Natural killer cell (primary cell): Measurements from ENCODE around the gene HNRNPC. TPM values are rescaled to one million over a fixed set of nuclear protein-coding genes. Genes with fewer than 3 reads are reported as not detected.
"Not testable (repeated sequence)": the region's sequence is repeated elsewhere in the genome, so short reads cannot be mapped to it uniquely, and the experiment has no call there.

Experiments
- ATAC-seq, 3 donors: fragments of 150-1000 bp in 2 of 3; fragments of 200-7000 bp in 1 of 3; cut with Tn5 transposase; 1 replicate in 1 of 3; 2 replicates in 2 of 3; pipeline ENCODE4 v1.10.0; 2021; ENCODE audit warnings: mild to moderate bottlenecking in 2 of 3, moderate library complexity in 2 of 3
- DNase-seq, 2 donors: peaks; one replicate each; pipeline versions ENCODE4 v3.0.0 to v3.0.0-alpha.2; 2013 to 2021; ENCODE audit warnings: mixed read lengths in 1 of 2
- H3K27ac ChIP-seq: one replicate; pipeline ENCODE4 v1.5.1; 2013; ENCODE audit warnings: mild to moderate bottlenecking, low read length
- H3K27me3 ChIP-seq: one replicate; pipeline ENCODE4 v1.6.1; 2013; ENCODE audit warnings: low read length; ENCODE audit not compliant: control insufficient read depth, insufficient read depth
- H3K36me3 ChIP-seq: one replicate; pipeline ENCODE4 v1.6.1; 2013; ENCODE audit warnings: low read length; ENCODE audit not compliant: control insufficient read depth, insufficient read depth
- H3K4me1 ChIP-seq: one replicate; pipeline ENCODE4 v1.6.1; 2013; ENCODE audit warnings: low read length; ENCODE audit not compliant: control insufficient read depth, insufficient read depth
- H3K4me3 ChIP-seq: one replicate; pipeline ENCODE4 v1.5.1; 2013; ENCODE audit warnings: low read length
- H3K9me3 ChIP-seq: one replicate; pipeline ENCODE4 v1.6.1; 2013; ENCODE audit warnings: low read length; ENCODE audit not compliant: control insufficient read depth, insufficient read depth
- H3K27ac Mint-ChIP-seq, 2 donors: one replicate each; pipeline ENCODE4 v1.8.0; 2022; ENCODE audit warnings: mild to moderate bottlenecking in 2 of 2, mixed read lengths in 2 of 2, moderate library complexity in 1 of 2
- H3K27me3 Mint-ChIP-seq, 2 donors: one replicate each; pipeline ENCODE4 v1.8.0; 2022; ENCODE audit warnings: low read depth in 2 of 2, mixed read lengths in 2 of 2
- H3K36me3 Mint-ChIP-seq: one replicate; pipeline ENCODE4 v1.8.0; 2022; ENCODE audit warnings: mixed read lengths
- H3K4me1 Mint-ChIP-seq, 2 donors: one replicate each; pipeline ENCODE4 v1.8.0; 2022; ENCODE audit warnings: mixed read lengths in 2 of 2
- H3K4me3 Mint-ChIP-seq: one replicate; pipeline ENCODE4 v1.8.0; 2022; ENCODE audit warnings: mild to moderate bottlenecking, moderate library complexity, mixed read lengths
- H3K9me3 Mint-ChIP-seq, 2 donors: one replicate each; pipeline ENCODE4 v1.8.0; 2022; ENCODE audit warnings: mixed read lengths in 2 of 2
- CTCF ChIP-seq: fragments of 200-600 bp; IDR thresholded peaks from one replicate; pipeline ENCODE4 v1.8.0; 2022; ENCODE audit warnings: antibody characterized with exemption
- WGBS: methylation state at CpG from one replicate; pipeline ENCODE4 v1.1.7; 2013; ENCODE audit warnings: missing lambda C conversion rate; ENCODE audit not compliant: insufficient coverage; 5-methylcytosine and 5-hydroxymethylcytosine counted together
- intact Hi-C: fragments of 100-400 bp; cut with micrococcal nuclease; formaldehyde crosslinking; loops from one replicate; pipeline ENCODE4 v1.14.2; 2022
- total RNA-seq, 4 donors: library from RNA; stranded (reverse); fragments of 120-200 nt in 1 of 4; gene quantifications; one replicate each; pipeline versions ENCODE4 v1.2.3 to v1.2.4, GENCODE V29; 2013 to 2022

HNRNPC gene
- total RNA-seq, 3 donors from 2014 or later (not counting 1 experiment from before 2014, with no cell fraction given): 501 to 547 (median 515) TPM

DNA sequence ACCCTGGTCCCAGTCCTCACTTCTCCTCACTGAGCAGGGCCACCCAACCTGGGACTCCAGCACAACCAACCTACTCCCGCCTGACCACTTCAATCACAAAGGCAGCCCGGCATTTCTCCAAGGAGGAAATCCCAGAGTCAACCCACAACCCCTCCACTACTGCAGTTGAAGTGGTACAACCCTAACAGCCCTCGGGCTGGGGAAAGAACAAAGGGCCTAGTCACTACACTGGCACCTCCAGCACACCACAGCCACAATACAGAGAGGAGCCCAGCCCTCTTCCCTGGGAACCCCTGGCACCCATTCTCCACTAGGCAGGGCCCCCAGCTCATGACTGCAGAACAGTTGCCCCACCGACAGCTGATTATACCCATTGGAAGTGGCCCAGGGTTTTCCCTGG lies 99.7 kb downstream of the HNRNPC start:
- H3K36me3 Mint-ChIP-seq: no peaks in the 10 kb centered on the region
- DNase-seq (no peak), ATAC-seq (no peak)
- intact Hi-C loops: no loop called here
- peaks cover 0 to 2% of the 10 kb centered on the region in 2 donors for H3K9me3 Mint-ChIP-seq
- Histone ChIP-seq H3K27me3 (no peaks in the 10 kb centered on the region), H3K9me3 (no peaks in the 10 kb centered on the region), H3K4me1 (no peaks in the 10 kb centered on the region), H3K4me3 (no peak overlapping the region), H3K36me3 (no peaks in the 10 kb centered on the region), H3K27ac (no peak overlapping the region)
- peaks cover 38 to 54% of the 10 kb centered on the region in 2 donors for H3K27me3 Mint-ChIP-seq
- H3K27ac Mint-ChIP-seq: no peak overlapping the region
- H3K4me1 Mint-ChIP-seq: no peaks in the 10 kb centered on the region
- WGBS: 81% methylated on average over 4 of the region's 4 CpGs
- TF ChIP-seq CTCF: no peak
- no peak overlapping the region for H3K4me3 Mint-ChIP-seq

GRCh38 chr14:21168055-21168454 lies 101.2 kb downstream of the HNRNPC start:
- no peak for TF ChIP-seq CTCF
- Histone ChIP-seq H3K4me3 (no peak overlapping the region), H3K4me1 (no peaks in the 10 kb centered on the region), H3K27me3 (no peaks in the 10 kb centered on the region), H3K27ac (no peak overlapping the region), H3K9me3 (no peaks in the 10 kb centered on the region), H3K36me3 (no peaks in the 10 kb centered on the region)
- Mint-ChIP-seq H3K36me3 (no peaks in the 10 kb centered on the region), H3K27me3 (peaks cover 40 to 52% of the 10 kb centered on the region in 2 donors), H3K9me3 (peaks cover 0 to under 1% of the 10 kb centered on the region in 2 donors), H3K4me3 (no peak overlapping the region), H3K4me1 (no peaks in the 10 kb centered on the region), H3K27ac (no peak overlapping the region)
- 90% methylated on average over 8 of the region's 8 CpGs for WGBS
- intact Hi-C loops: no loop called here
- DNase-seq (no peak), ATAC-seq (no peak)

- H3K4me1 Mint-ChIP-seq, ATAC-seq, H3K27me3 ChIP-seq, H3K9me3 ChIP-seq, H3K4me3 Mint-ChIP-seq, H3K36me3 ChIP-seq, DNase-seq, H3K4me3 ChIP-seq, H3K4me1 ChIP-seq, H3K9me3 Mint-ChIP-seq, H3K27ac ChIP-seq, H3K27ac Mint-ChIP-seq, H3K36me3 Mint-ChIP-seq, intact Hi-C loops: not testable (repeated sequence)
- WGBS: 60% methylated on average over 1 of the region's 1 CpG
- H3K27me3 Mint-ChIP-seq: peaks cover 31 to 54% of the 10 kb centered on the region in 2 donors
These were observed 103.6 kb downstream of the HNRNPC start for GRCh38 chr14:21165670-21166069.

DNA sequence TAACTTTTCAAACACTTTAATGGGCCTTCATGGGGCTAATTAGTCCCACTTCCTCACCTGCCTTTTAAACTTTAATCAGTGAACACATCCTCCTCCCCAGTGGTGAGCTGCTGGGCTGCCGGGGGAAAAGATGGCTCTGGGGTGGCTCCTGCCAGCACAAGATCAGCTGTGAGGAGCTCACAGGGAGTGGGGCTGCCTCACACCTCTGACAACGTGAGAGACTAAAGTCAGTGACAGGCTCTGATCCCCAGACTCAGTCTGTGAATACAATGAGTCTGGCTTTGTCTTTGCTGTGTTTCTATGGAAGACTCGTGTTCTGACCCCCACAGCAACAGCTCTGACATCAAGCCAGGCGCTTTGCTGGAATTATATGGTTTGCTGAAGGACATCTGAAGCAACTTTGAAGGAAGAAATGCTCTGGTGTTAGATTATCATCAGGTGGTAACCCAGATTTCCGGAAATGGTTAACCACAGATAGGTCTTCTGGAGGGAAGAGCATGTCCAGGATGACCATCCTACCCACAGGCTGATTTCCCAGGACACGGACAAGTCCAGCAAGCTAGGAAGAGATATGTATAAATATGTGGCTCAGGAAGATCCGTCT lies 104.1 kb downstream of the HNRNPC start:
- H3K4me1 ChIP-seq, H3K27me3 ChIP-seq, H3K4me3 ChIP-seq, H3K9me3 ChIP-seq, H3K4me3 Mint-ChIP-seq, H3K36me3 Mint-ChIP-seq, H3K36me3 ChIP-seq, H3K27ac Mint-ChIP-seq, intact Hi-C loops, H3K27ac ChIP-seq, DNase-seq, H3K9me3 Mint-ChIP-seq, H3K4me1 Mint-ChIP-seq: not testable (repeated sequence)
- ATAC-seq: peak in 2 of 3 donors; percentile 54 to 62
- peaks cover 25 to 51% of the 10 kb centered on the region in 2 donors for H3K27me3 Mint-ChIP-seq
- 59% methylated on average over 7 of the region's 7 CpGs for WGBS
